Neural cell (in vitro differentiated cells): Measurements from ENCODE around the gene DZIP3. TPM values are rescaled to one million over a fixed set of nuclear protein-coding genes. Genes with fewer than 3 reads are reported as not detected.

Experiments used
- H2AFZ ChIP-seq: fragments of 200-600, 300-800 bp; sonication (generic), shearing (Covaris generic); 2 replicates; pipeline ENCODE4 v1.6.0; 2014; ENCODE audit warnings: low read depth, mild to moderate bottlenecking, antibody characterized with exemption, low read length, moderate library complexity
- H3F3A ChIP-seq: fragments of 200-600 bp; shearing (Covaris generic); 2 replicates; pipeline ENCODE4 v1.6.1; 2016; ENCODE audit warnings: mild to moderate bottlenecking, moderate library complexity, mixed read lengths, antibody characterized with exemption, low read length; ENCODE audit not compliant: insufficient read depth, poor library complexity, severe bottlenecking
- H3K27ac ChIP-seq: fragments of 200-600, 300-800 bp; sonication (generic), shearing (Covaris generic); 2 replicates; pipeline ENCODE4 v1.5.1; 2014; ENCODE audit warnings: mild to moderate bottlenecking, low read length, moderate library complexity
- H3K27me3 ChIP-seq: fragments of 300-800, 200-600 bp; sonication (generic), shearing (Covaris generic); 2 replicates; pipeline ENCODE4 v1.6.0; 2014; ENCODE audit warnings: mild to moderate bottlenecking, low read depth, low read length, moderate library complexity; ENCODE audit not compliant: insufficient read depth
- H3K36me3 ChIP-seq: fragments of 300-800, 200-600 bp; sonication (generic), shearing (Covaris generic); 2 replicates; pipeline ENCODE4 v1.5.1; 2014; ENCODE audit warnings: mild to moderate bottlenecking, antibody characterized with exemption, low read length, moderate library complexity; ENCODE audit not compliant: insufficient read depth
- H3K4me2 ChIP-seq: fragments of 300-800, 200-600 bp; sonication (generic), shearing (Covaris generic); 2 replicates; pipeline ENCODE4 v1.6.0; 2014; ENCODE audit warnings: mild to moderate bottlenecking, low read length
- H3K4me3 ChIP-seq: fragments of 300-800, 200-600 bp; sonication (generic), shearing (Covaris generic); 2 replicates; pipeline ENCODE4 v1.5.1; 2014; ENCODE audit warnings: mild to moderate bottlenecking, low read length, moderate library complexity
- H3K79me2 ChIP-seq: fragments of 200-600 bp; shearing (Covaris generic); replicated peaks from 2 replicates; pipeline ENCODE4 v1.6.0; 2014; ENCODE audit warnings: mild to moderate bottlenecking, low read length, moderate library complexity; ENCODE audit not compliant: insufficient read depth
- H3K9ac ChIP-seq: fragments of 300-800, 200-600 bp; sonication (generic), shearing (Covaris generic); 2 replicates; pipeline ENCODE4 v1.6.1; 2016; ENCODE audit warnings: mild to moderate bottlenecking, low read length, mixed read lengths
- H3K9me2 ChIP-seq: fragments of 200-600 bp; shearing (Covaris generic); 2 replicates; pipeline ENCODE4 v1.6.1; 2016; ENCODE audit warnings: mild to moderate bottlenecking, low read length, mixed read lengths; ENCODE audit not compliant: insufficient read depth
- H3K9me3 ChIP-seq: fragments of 200-600, 300-800 bp; sonication (generic), shearing (Covaris generic); 2 replicates; pipeline ENCODE4 v1.6.1; 2016; ENCODE audit warnings: mild to moderate bottlenecking, mixed run types, low read length, moderate library complexity, mixed read lengths
- H4K20me1 ChIP-seq: fragments of 200-600 bp; shearing (Covaris generic); 2 replicates; pipeline ENCODE4 v1.6.1; 2016; ENCODE audit warnings: mild to moderate bottlenecking, mixed run types; ENCODE audit not compliant: insufficient read depth
- EP300 ChIP-seq: fragments of 450-650 bp; conservative IDR thresholded peaks from 2 replicates; pipeline ENCODE4 v1.6.1; 2014; ENCODE audit warnings: antibody characterized with exemption, mild to moderate bottlenecking, moderate library complexity; ENCODE audit not compliant: poor library complexity, severe bottlenecking
- EZH2 ChIP-seq: fragments of 200-600, 300-800 bp; shearing (Covaris generic), sonication (generic); IDR thresholded peaks from 2 replicates; pipeline ENCODE4 v1.6.1; 2014; ENCODE audit warnings: antibody characterized with exemption, low read length, borderline replicate concordance, mild to moderate bottlenecking; ENCODE audit not compliant: insufficient read depth, poor library complexity, severe bottlenecking
- MXI1 ChIP-seq: fragments of 450-650 bp; conservative IDR thresholded peaks from 2 replicates; pipeline ENCODE4 v1.6.1; 2014; ENCODE audit warnings: antibody characterized with exemption, mild to moderate bottlenecking; ENCODE audit not compliant: poor library complexity, severe bottlenecking
- POLR2AphosphoS5 ChIP-seq: IDR thresholded peaks from 2 replicates; pipeline ENCODE4 v1.6.1; 2012
- RAD21 ChIP-seq: fragments of 450-650 bp; conservative IDR thresholded peaks from 2 replicates; pipeline ENCODE4 v1.6.1; 2014; ENCODE audit warnings: antibody characterized with exemption, mild to moderate bottlenecking, moderate library complexity
- SMC3 ChIP-seq: fragments of 450-650 bp; conservative IDR thresholded peaks from 2 replicates; pipeline ENCODE4 v1.6.1; 2014; ENCODE audit warnings: antibody characterized with exemption, mild to moderate bottlenecking, moderate library complexity; ENCODE audit not compliant: poor library complexity
- TAF1 ChIP-seq: IDR thresholded peaks from 2 replicates; pipeline ENCODE4 v1.6.1; 2012; ENCODE audit warnings: low read depth
- polyA plus RNA-seq: library from polyadenylated mRNA; depleted of rRNA; stranded (reverse); fragments of >200 nt; gene quantifications from 2 replicates; pipeline ENCODE4 v1.2.3, GENCODE V29; 2014
- TF ChIP-seq, protein P1 (sequence below): fragments of 450-650 bp; IDR thresholded peaks from 2 replicates; pipeline ENCODE4 v1.5.1; 2014; ENCODE audit warnings: antibody characterized with exemption, mild to moderate bottlenecking, moderate library complexity; ENCODE audit not compliant: poor library complexity, severe bottlenecking
- TF ChIP-seq, protein P2 (sequence below): IDR thresholded peaks from 2 replicates; pipeline ENCODE4 v1.6.1; 2012; ENCODE audit warnings: borderline replicate concordance

Gene DZIP3
- polyA plus RNA-seq, 1 donor from 2014 or later, result 52.5 TPM

GRCh38 chr3:108713009-108713516 lies 123.5 kb downstream of the DZIP3 start:
- Histone ChIP-seq H3K27me3 (no peaks in the 10 kb centered on the region), H3K9me2 (no peaks in the 10 kb centered on the region), H4K20me1 (no peaks in the 10 kb centered on the region), H3K36me3 (no peaks in the 10 kb centered on the region), H3K9me3 (no peaks in the 10 kb centered on the region), H3K27ac (no peak overlapping the region), H2AFZ (no peak overlapping the region), H3K4me3 (no peak overlapping the region), H3F3A (no peaks in the 10 kb centered on the region), H3K9ac (no peak overlapping the region), H3K79me2 (no peaks in the 10 kb centered on the region), H3K4me2 (no peak overlapping the region)
- no peak for TF ChIP-seq POLR2AphosphoS5
- TF ChIP-seq EZH2, result no peak
- TF ChIP-seq SMC3, result no peak

GRCh38 chr3:108713816-108714215 lies 124.3 kb downstream of the DZIP3 start:
- TF ChIP-seq, protein P1, sequence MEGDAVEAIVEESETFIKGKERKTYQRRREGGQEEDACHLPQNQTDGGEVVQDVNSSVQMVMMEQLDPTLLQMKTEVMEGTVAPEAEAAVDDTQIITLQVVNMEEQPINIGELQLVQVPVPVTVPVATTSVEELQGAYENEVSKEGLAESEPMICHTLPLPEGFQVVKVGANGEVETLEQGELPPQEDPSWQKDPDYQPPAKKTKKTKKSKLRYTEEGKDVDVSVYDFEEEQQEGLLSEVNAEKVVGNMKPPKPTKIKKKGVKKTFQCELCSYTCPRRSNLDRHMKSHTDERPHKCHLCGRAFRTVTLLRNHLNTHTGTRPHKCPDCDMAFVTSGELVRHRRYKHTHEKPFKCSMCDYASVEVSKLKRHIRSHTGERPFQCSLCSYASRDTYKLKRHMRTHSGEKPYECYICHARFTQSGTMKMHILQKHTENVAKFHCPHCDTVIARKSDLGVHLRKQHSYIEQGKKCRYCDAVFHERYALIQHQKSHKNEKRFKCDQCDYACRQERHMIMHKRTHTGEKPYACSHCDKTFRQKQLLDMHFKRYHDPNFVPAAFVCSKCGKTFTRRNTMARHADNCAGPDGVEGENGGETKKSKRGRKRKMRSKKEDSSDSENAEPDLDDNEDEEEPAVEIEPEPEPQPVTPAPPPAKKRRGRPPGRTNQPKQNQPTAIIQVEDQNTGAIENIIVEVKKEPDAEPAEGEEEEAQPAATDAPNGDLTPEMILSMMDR, result no peak
- no peak for TF ChIP-seq RAD21
- no peak for TF ChIP-seq POLR2AphosphoS5
- TF ChIP-seq EP300, result no peak
- TF ChIP-seq TAF1, result no peak
- TF ChIP-seq MXI1, result no peak
- TF ChIP-seq, protein P2, sequence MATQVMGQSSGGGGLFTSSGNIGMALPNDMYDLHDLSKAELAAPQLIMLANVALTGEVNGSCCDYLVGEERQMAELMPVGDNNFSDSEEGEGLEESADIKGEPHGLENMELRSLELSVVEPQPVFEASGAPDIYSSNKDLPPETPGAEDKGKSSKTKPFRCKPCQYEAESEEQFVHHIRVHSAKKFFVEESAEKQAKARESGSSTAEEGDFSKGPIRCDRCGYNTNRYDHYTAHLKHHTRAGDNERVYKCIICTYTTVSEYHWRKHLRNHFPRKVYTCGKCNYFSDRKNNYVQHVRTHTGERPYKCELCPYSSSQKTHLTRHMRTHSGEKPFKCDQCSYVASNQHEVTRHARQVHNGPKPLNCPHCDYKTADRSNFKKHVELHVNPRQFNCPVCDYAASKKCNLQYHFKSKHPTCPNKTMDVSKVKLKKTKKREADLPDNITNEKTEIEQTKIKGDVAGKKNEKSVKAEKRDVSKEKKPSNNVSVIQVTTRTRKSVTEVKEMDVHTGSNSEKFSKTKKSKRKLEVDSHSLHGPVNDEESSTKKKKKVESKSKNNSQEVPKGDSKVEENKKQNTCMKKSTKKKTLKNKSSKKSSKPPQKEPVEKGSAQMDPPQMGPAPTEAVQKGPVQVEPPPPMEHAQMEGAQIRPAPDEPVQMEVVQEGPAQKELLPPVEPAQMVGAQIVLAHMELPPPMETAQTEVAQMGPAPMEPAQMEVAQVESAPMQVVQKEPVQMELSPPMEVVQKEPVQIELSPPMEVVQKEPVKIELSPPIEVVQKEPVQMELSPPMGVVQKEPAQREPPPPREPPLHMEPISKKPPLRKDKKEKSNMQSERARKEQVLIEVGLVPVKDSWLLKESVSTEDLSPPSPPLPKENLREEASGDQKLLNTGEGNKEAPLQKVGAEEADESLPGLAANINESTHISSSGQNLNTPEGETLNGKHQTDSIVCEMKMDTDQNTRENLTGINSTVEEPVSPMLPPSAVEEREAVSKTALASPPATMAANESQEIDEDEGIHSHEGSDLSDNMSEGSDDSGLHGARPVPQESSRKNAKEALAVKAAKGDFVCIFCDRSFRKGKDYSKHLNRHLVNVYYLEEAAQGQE, result no peak
- no peak for TF ChIP-seq EZH2
- no peak for TF ChIP-seq SMC3
- no peaks in the 10 kb centered on the region for H3K9me3 ChIP-seq
- H3K4me3 ChIP-seq, result no peak overlapping the region
- H3K36me3 ChIP-seq, result no peaks in the 10 kb centered on the region
- H4K20me1 ChIP-seq, result no peaks in the 10 kb centered on the region
- no peak overlapping the region for H2AFZ ChIP-seq
- no peak overlapping the region for H3K9ac ChIP-seq
- no peak overlapping the region for H3K27ac ChIP-seq
- H3K4me2 ChIP-seq, result no peak overlapping the region
- H3F3A ChIP-seq, result no peaks in the 10 kb centered on the region
- no peaks in the 10 kb centered on the region for H3K79me2 ChIP-seq
- no peaks in the 10 kb centered on the region for H3K9me2 ChIP-seq
- no peaks in the 10 kb centered on the region for H3K27me3 ChIP-seq
